Activated CD4-positive, alpha-beta T cell treated with anti-CD3 and anti-CD28 coated beads, Interleukin-10, Interleukin-2, amounts not matched to agents 100 ng/mL and 50 ng/mL, durations not matched to agents 16 hours and 8 hours (primary cell): ENCODE data around the gene PILRA.
"Not testable (repeated sequence)": the region's sequence is repeated elsewhere in the genome, so short reads cannot be mapped to it uniquely, and the experiment has no call there.

Source experiments
- DNase-seq: peaks from one replicate; pipeline ENCODE4 v3.0.0-alpha.2; 2020

Gene PILRA

GRCh38 chr7:100381531-100382233, 8.4 kb downstream of the PILRA start:
- not testable (repeated sequence) for DNase-seq

GRCh38 chr7:100382234-100382853, 9.1 kb downstream of the PILRA start:
- not testable (repeated sequence) for DNase-seq

GRCh38 chr7:100384628-100385294, 11.5 kb downstream of the PILRA start:
- DNase-seq: no peak

GRCh38 chr7:100386940-100387339, 13.7 kb downstream of the PILRA start:
- no peak for DNase-seq

GRCh38 chr7:100387695-100388094, 14.4 kb downstream of the PILRA start:
- DNase-seq: no peak

- DNase-seq: no peak
These were observed 16.3 kb downstream of the PILRA start for GRCh38 chr7:100389437-100390088.

- no peak for DNase-seq
These were observed 17.2 kb downstream of the PILRA start for GRCh38 chr7:100390286-100391009.

GRCh38 chr7:100393233-100393905, 20.1 kb downstream of the PILRA start:
- no peak for DNase-seq

- DNase-seq: no peak
These were observed 20.8 kb downstream of the PILRA start for GRCh38 chr7:100394077-100394476.

- peak; percentile 91 for DNase-seq
These were observed 23.2 kb downstream of the PILRA start for GRCh38 chr7:100396421-100396982.

GRCh38 chr7:100397315-100398081, 24.2 kb downstream of the PILRA start:
- no peak for DNase-seq

GRCh38 chr7:100398239-100398638, 25.0 kb downstream of the PILRA start:
- DNase-seq: no peak

GRCh38 chr7:100400041-100400440, 26.8 kb downstream of the PILRA start:
- DNase-seq: no peak

- no peak for DNase-seq
These were observed 27.4 kb downstream of the PILRA start for GRCh38 chr7:100400656-100401055.

GRCh38 chr7:100401811-100402210, 28.5 kb downstream of the PILRA start:
- DNase-seq: no peak

- DNase-seq: no peak
These were observed 29.0 kb downstream of the PILRA start for GRCh38 chr7:100402241-100402640.

- DNase-seq: no peak
These were observed 33.5 kb downstream of the PILRA start for GRCh38 chr7:100406767-100407166.

GRCh38 chr7:100407285-100408180, 34.2 kb downstream of the PILRA start:
- peak; percentile 71 for DNase-seq

GRCh38 chr7:100411101-100411500, 37.8 kb downstream of the PILRA start:
- DNase-seq: no peak

- DNase-seq: no peak
These were observed 40.1 kb downstream of the PILRA start for GRCh38 chr7:100413346-100413745.
